DOHH2 (cell line): Measurements from ENCODE around the gene NRCAM.

Experiments
- CTCF ChIP-seq: fragments of 200-600 bp; sonication (generic); IDR thresholded peaks from one replicate; pipeline ENCODE4 v1.5.1; 2014; ENCODE audit warnings: antibody characterized with exemption, mild to moderate bottlenecking, low read depth, low read length; ENCODE audit not compliant: poor library complexity, severe bottlenecking
- EZH2phosphoT487 ChIP-seq: fragments of 200-600 bp; sonication (generic); IDR thresholded peaks from 2 replicates; pipeline ENCODE4 v1.6.1; 2017; ENCODE audit warnings: borderline replicate concordance, mild to moderate bottlenecking, antibody characterized with exemption, low read length, moderate library complexity, mixed read lengths

GRCh38 chr7:108370616-108371015 is 85.6 kb downstream of the NRCAM start:
- TF ChIP-seq CTCF (no peak), EZH2phosphoT487 (no peak)
